ENCODE measurements around the gene RRAD. TPM values are rescaled to one million over a fixed set of nuclear protein-coding genes. Genes with fewer than 3 reads are reported as not detected.

The RRAD gene
- total and polyA plus RNA-seq, 4 donors = 0.14 to 0.61 (median 0.54) TPM

DNA sequence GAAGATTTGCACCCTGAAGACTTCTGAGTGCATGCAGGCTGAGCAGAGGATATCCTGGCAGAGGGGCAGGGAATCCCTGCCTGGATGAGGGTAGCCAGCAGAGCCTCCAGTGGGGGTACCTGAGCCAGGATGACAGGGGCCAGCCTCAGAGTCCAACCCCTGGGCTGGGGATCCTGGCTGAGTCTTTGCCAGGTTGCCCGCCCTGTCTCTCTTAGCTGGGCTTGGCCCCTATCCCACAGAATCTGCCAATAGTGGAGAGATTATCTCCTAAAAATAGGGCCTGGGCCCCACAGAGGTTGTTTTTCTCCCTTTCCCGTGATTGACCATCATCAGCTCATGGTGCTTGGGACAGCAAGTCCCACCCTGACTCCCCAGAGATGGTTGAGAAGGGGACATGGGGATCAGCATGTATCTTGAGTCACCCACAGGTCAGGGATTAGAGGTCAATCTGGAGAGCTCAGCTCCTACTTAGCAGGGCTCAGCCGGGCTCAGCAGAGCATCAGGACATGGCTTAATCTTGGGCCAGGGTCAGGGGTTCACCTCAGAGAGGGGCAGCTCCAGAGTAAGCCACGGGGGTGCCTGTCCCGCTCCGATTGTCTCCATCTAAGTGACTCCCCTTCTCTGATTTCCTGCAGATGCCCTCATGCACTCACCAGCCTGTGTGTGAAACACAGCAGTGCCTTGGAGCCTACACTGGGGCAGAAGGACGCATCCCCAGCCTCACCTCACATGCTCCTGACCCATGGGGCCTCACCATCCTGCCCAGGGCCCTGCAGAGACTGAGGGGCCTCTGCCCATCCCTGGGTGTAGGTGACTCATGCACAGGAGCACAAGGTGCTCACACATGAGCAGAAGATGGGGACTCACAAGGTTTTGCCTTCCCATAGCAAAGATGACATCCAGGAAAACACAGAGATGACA is 18.2 kb downstream of the RRAD start:
- TF ChIP-seq, protein P1, sequence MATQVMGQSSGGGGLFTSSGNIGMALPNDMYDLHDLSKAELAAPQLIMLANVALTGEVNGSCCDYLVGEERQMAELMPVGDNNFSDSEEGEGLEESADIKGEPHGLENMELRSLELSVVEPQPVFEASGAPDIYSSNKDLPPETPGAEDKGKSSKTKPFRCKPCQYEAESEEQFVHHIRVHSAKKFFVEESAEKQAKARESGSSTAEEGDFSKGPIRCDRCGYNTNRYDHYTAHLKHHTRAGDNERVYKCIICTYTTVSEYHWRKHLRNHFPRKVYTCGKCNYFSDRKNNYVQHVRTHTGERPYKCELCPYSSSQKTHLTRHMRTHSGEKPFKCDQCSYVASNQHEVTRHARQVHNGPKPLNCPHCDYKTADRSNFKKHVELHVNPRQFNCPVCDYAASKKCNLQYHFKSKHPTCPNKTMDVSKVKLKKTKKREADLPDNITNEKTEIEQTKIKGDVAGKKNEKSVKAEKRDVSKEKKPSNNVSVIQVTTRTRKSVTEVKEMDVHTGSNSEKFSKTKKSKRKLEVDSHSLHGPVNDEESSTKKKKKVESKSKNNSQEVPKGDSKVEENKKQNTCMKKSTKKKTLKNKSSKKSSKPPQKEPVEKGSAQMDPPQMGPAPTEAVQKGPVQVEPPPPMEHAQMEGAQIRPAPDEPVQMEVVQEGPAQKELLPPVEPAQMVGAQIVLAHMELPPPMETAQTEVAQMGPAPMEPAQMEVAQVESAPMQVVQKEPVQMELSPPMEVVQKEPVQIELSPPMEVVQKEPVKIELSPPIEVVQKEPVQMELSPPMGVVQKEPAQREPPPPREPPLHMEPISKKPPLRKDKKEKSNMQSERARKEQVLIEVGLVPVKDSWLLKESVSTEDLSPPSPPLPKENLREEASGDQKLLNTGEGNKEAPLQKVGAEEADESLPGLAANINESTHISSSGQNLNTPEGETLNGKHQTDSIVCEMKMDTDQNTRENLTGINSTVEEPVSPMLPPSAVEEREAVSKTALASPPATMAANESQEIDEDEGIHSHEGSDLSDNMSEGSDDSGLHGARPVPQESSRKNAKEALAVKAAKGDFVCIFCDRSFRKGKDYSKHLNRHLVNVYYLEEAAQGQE (IDR thresholded peaks at IDR 0.05) = no peak
- peak; percentile 65 for TF ChIP-seq NR2F2 (IDR thresholded peaks at IDR 0.05)
- H3K9me3 ChIP-seq (ENCODE audit: control insufficient read depth in 4 of 4, low read length in 3 of 4) = no peaks in the 10 kb centered on the region
- no peaks in the 10 kb centered on the region for H3K36me3 ChIP-seq (ENCODE audit: control insufficient read depth in 4 of 4, insufficient read depth in 3 of 4, low read depth in 1 of 4, low read length in 3 of 4)
- H3K4me1 ChIP-seq (ENCODE audit: control insufficient read depth in 4 of 4, insufficient read depth in 4 of 4, low read length in 3 of 4) = no peaks in the 10 kb centered on the region
- no peak for DNase-seq (ENCODE audit: low spot score)
- no peak overlapping the region for H3K27ac ChIP-seq (ENCODE audit: low read depth in 1 of 2, low read length in 2 of 2)
- no peaks in the 10 kb centered on the region for H3K27me3 ChIP-seq (ENCODE audit: control insufficient read depth in 4 of 4, insufficient read depth in 4 of 4, low read length in 3 of 4)
- no peak overlapping the region for H3K9ac ChIP-seq (ENCODE audit: low read depth in 1 of 2, low read length in 2 of 2)
- WGBS = 75% methylated on average over 7 of the region's 7 CpGs
- H3K4me3 ChIP-seq (ENCODE audit: low read depth in 1 of 3, low read length in 3 of 3) = no peak overlapping the region

DNA sequence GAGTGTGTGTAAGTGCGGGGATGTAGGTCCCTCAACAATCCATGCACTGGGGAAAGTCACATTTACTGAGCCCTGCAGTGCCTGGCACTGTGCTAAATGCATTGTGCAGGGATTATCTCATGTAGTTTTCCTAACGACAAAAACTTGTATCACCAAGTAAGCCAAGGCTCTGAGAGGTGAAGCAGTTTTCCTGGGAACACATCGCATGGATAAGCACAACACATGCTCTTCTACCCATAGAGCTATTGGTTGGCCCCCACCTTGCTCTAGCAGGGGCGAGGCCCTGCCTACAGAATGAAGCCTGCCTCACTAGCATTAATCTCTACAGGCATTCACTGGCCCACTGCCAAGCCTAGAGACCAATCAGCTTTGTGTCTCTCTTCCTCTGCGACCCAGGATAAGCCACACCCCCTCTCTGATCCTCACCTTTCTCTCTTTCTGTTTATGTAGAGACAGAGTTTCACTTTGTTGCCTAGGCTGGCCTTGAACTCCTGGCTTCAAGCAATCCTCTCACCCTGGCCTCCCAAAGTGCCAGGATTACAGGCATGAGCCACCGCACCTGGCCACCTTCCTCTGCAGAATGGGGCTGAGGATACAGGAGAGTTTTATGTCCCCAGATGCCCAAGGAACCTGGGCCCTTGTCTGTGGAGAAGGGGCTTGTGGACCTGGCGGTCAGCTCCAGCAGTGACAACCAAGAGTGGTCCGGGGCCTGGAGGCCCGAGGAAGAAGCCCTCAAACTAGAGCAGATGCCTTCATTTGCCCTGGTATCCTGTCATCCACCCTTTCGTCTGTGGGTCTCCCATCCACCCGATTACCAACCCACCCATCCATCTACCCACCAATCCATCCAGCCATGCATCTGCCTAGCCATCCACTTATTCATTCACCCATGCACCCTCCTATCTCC is 19.4 kb downstream of the RRAD start:
- WGBS = 74% methylated on average over 11 of the region's 11 CpGs
- Histone ChIP-seq H3K27ac (ENCODE audit: low read depth in 1 of 2, low read length in 2 of 2) (no peak overlapping the region), H3K9me3 (ENCODE audit: control insufficient read depth in 4 of 4, low read length in 3 of 4) (no peaks in the 10 kb centered on the region), H3K36me3 (ENCODE audit: control insufficient read depth in 4 of 4, insufficient read depth in 3 of 4, low read depth in 1 of 4, low read length in 3 of 4) (no peaks in the 10 kb centered on the region), H3K9ac (ENCODE audit: low read depth in 1 of 2, low read length in 2 of 2) (no peak overlapping the region), H3K27me3 (ENCODE audit: control insufficient read depth in 4 of 4, insufficient read depth in 4 of 4, low read length in 3 of 4) (no peaks in the 10 kb centered on the region), H3K4me3 (ENCODE audit: low read depth in 1 of 3, low read length in 3 of 3) (no peak overlapping the region), H3K4me1 (ENCODE audit: control insufficient read depth in 4 of 4, insufficient read depth in 4 of 4, low read length in 3 of 4) (no peaks in the 10 kb centered on the region)
- peak; percentile 63 for DNase-seq (ENCODE audit: low spot score)
- no peak for TF ChIP-seq ZBTB33 (IDR thresholded peaks at IDR 0.05)
- TF ChIP-seq, protein P2, sequence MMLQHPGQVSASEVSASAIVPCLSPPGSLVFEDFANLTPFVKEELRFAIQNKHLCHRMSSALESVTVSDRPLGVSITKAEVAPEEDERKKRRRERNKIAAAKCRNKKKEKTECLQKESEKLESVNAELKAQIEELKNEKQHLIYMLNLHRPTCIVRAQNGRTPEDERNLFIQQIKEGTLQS (IDR thresholded peaks at IDR 0.05) = no peak
- TF ChIP-seq YY1 (IDR thresholded peaks at IDR 0.05) = no peak
- TF ChIP-seq CTCF (IDR thresholded peaks at IDR 0.05; ENCODE audit: low read depth, low read length, missing input control) = no peak
- no peak for TF ChIP-seq NR2F2 (IDR thresholded peaks at IDR 0.05)
- TF ChIP-seq TAF1 (conservative IDR thresholded peaks at IDR 0.05) = no peak
- no peak for TF ChIP-seq GABPA (IDR thresholded peaks at IDR 0.05 in 1 of 2, conservative IDR thresholded peaks at IDR 0.05 in 1 of 2)
- no peak for TF ChIP-seq FOXA1 (IDR thresholded peaks at IDR 0.05)
- no peak for TF ChIP-seq JUND (IDR thresholded peaks at IDR 0.05)
- no peak for TF ChIP-seq HNF4G (IDR thresholded peaks at IDR 0.05)
- TF ChIP-seq, protein P1 (IDR thresholded peaks at IDR 0.05) = no peak

Measured in liver (tissue), 9 donors.